Measurements from ENCODE around the gene INSR. TPM values are rescaled to one million over a fixed set of nuclear protein-coding genes. Genes with fewer than 3 reads are reported as not detected.

INSR gene
- total RNA-seq, 1 experiment from 2014 or later, result 13.7 TPM

DNA sequence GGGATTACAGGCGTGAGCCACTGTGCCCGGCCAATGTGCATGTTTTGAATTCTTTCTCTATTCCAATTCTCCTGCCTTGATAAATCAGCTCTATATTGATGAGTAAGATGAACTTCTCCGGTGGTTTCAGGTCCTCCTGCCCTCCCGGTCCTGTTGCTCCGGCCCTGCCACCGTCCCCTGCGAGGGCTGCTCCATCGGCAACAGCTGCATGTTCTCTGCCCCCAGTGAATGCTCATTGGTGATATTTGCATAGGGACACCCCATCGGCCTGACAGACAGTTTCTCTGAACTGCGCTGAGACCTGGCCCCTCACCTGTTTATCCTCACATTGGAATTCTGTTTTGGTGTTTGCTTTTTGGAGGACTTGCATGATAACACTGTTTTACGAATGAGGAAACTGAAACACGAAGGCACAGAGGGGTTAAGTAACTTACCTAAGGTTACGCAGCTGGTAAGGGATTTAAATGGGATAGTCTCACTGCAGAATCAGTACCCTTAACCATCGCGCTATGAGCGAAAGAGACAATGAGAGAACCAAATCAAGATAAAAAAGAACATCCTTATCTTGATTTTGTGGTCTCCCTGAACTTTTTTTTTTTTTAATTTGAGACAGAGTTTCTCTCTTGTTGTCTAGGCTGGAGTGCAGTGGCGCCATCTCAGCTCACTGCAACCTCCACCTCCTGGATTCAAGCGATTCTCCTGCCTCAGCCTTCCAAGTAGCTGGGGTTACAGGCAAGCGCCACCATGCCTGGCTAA lies 192.5 kb downstream of the INSR start:
- intact Hi-C loops (cut with micrococcal nuclease), result loop anchor here (1.0 to 2.0 kb wide), 6 partner anchors 34 to 279 kb away; partner anchors contain the start of gene INSR
- POLR2A ChIA-PET (ENCODE audit: unreplicated experiment), result interaction anchor here (0.7 kb wide), 1 partner anchor 34 kb away, joined by 3 read pairs; no protein-coding TSS in a partner anchor

GRCh38 chr19:7099597-7099921 lies 194.7 kb downstream of the INSR start:
- Histone ChIP-seq H3K79me2 (ENCODE audit: low read length) (no peaks in the 10 kb centered on the region), H3K4me1 (ENCODE audit: insufficient read depth, low read length) (peaks cover 10% of the 10 kb centered on the region; the same call in 1 of the 2 replicates), H3K9me2 (replicated peaks; ENCODE audit: low read length) (no peaks in the 10 kb centered on the region), H3K4me2 (ENCODE audit: low read length) (peak overlapping the region; percentile 81), H3K27me3 (ENCODE audit: low read length) (no peaks in the 10 kb centered on the region), H4K20me1 (ENCODE audit: low read length) (no peaks in the 10 kb centered on the region), H3K4me3 (ENCODE audit: low read length) (peak overlapping the region; percentile 72), H3K9me3 (ENCODE audit: low read length) (peaks cover 9% of the 10 kb centered on the region), H3K9ac (ENCODE audit: low read length) (peak overlapping the region; percentile 91), H2AFZ (ENCODE audit: low read length) (peak overlapping the region; percentile 82), H3K36me3 (ENCODE audit: low read depth, low read length) (peaks cover 7% of the 10 kb centered on the region), H3F3A (ENCODE audit: low read length, unreplicated experiment) (no peaks in the 10 kb centered on the region), H3K27ac (ENCODE audit: low read length) (no peak overlapping the region)
- DNase-seq, result peak; percentile 80
- ChIA-PET CTCF (interaction anchor here (0.6 to 1.0 kb wide), 5 partner anchors 36 to 299 kb away, joined by 3 to 15 read pairs (median 4); no protein-coding TSS in a partner anchor), POLR2A (ENCODE audit: unreplicated experiment) (interaction anchor here (0.5 to 1.3 kb wide), 5 partner anchors 30 to 233 kb away, joined by 4 to 16 read pairs (median 5); partner anchors contain the start of gene ZNF557)
- no TSS peak for BruUV-seq (replicated peaks)
- no peak for TF ChIP-seq CTCF (conservative IDR thresholded peaks at IDR 0.05; ENCODE audit: low read depth, low read length)
- TF ChIP-seq EZH2 (IDR thresholded peaks at IDR 0.05; ENCODE audit: low read length, unreplicated experiment), result no peak
- TF ChIP-seq EZH2phosphoT487 (IDR thresholded peaks at IDR 0.05; ENCODE audit: borderline replicate concordance, low read length), result no peak
- intact Hi-C loops (cut with micrococcal nuclease), result no loop called here
- ATAC-seq, result no peak

More for the DNA sequence above, 192.5 kb downstream of the INSR start:
- Histone ChIP-seq H3F3A (ENCODE audit: low read length, unreplicated experiment) (no peaks in the 10 kb centered on the region), H2AFZ (ENCODE audit: low read length) (peak overlapping the region; percentile 41; the same call in 1 of the 2 replicates), H3K9ac (ENCODE audit: low read length) (no peak overlapping the region), H3K4me1 (ENCODE audit: insufficient read depth, low read length) (peaks cover 10% of the 10 kb centered on the region; the same call in 1 of the 2 replicates), H3K79me2 (ENCODE audit: low read length) (no peaks in the 10 kb centered on the region), H3K4me3 (ENCODE audit: low read length) (no peak overlapping the region), H4K20me1 (ENCODE audit: low read length) (no peaks in the 10 kb centered on the region), H3K27ac (ENCODE audit: low read length) (no peak overlapping the region), H3K36me3 (ENCODE audit: low read depth, low read length) (no peaks in the 10 kb centered on the region), H3K9me3 (ENCODE audit: low read length) (no peaks in the 10 kb centered on the region), H3K27me3 (ENCODE audit: low read length) (no peaks in the 10 kb centered on the region; the same call in 1 of the 2 replicates), H3K9me2 (replicated peaks; ENCODE audit: low read length) (no peaks in the 10 kb centered on the region), H3K4me2 (ENCODE audit: low read length) (peak overlapping the region; percentile 36; the same call in 1 of the 2 replicates)
- no peak for TF ChIP-seq CTCF (conservative IDR thresholded peaks at IDR 0.05; ENCODE audit: low read depth, low read length)
- no peak for TF ChIP-seq EZH2 (IDR thresholded peaks at IDR 0.05; ENCODE audit: low read length, unreplicated experiment)
- TF ChIP-seq EZH2phosphoT487 (IDR thresholded peaks at IDR 0.05; ENCODE audit: borderline replicate concordance, low read length), result no peak
- BruUV-seq (replicated peaks), result no TSS peak
- DNase-seq (no peak), ATAC-seq (no peak)
- CTCF ChIA-PET, result interaction anchor here (0.6 to 1.0 kb wide), 5 partner anchors 44 to 1027 kb away, joined by 4 to 12 read pairs (median 5); no protein-coding TSS in a partner anchor
